ENCODE measurements around the gene TP53BP2.

DNA sequence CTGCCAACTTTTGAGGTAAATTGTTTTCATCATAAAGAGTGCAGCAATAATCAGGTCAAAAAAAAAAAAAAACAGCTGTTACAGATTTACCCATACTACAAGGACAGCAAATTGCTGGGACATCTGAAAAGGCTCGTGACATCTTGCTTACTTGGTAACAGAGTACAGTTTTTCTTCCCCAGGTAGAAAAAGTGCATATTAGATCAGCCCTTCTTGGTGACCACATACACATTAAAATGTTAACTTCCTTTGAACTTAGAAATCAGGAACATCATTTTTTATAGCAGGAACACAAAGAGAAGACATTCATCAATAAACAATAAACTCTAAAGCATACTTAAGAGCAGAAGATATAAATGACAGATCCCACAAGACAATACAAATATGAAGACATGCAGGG lies 16.1 kb downstream of the TP53BP2 start:
- TF ChIP-seq, protein P1, sequence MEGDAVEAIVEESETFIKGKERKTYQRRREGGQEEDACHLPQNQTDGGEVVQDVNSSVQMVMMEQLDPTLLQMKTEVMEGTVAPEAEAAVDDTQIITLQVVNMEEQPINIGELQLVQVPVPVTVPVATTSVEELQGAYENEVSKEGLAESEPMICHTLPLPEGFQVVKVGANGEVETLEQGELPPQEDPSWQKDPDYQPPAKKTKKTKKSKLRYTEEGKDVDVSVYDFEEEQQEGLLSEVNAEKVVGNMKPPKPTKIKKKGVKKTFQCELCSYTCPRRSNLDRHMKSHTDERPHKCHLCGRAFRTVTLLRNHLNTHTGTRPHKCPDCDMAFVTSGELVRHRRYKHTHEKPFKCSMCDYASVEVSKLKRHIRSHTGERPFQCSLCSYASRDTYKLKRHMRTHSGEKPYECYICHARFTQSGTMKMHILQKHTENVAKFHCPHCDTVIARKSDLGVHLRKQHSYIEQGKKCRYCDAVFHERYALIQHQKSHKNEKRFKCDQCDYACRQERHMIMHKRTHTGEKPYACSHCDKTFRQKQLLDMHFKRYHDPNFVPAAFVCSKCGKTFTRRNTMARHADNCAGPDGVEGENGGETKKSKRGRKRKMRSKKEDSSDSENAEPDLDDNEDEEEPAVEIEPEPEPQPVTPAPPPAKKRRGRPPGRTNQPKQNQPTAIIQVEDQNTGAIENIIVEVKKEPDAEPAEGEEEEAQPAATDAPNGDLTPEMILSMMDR (IDR thresholded peaks at IDR 0.05 in 4 of 5, conservative IDR thresholded peaks at IDR 0.05 in 1 of 5) = no peak
- no peak for TF ChIP-seq POLR2A (IDR thresholded peaks at IDR 0.05)

Data from gastrocnemius medialis (tissue), 4 donors.